ENCODE measurements around the gene P2RX3.

P2RX3 gene

DNA sequence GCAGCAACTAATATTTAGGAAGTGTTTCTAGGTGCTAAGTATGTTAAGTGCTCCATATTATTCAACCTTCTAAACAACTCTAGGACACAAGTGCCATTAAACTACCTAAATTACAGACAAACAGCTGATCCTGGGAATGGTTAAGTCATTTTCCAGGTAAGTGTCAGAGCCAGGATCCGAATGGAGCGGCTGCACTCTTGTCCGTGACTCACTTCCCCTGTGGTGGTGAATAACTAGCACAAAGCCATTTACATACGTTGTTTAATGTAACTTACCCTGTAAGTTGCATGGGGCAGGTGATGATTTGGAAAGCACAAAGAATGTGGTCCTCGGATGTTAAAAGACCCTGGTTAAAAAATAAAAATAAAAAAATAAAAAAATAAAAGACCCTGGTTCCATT lies 61.1 kb downstream of the P2RX3 start:
- ChIA-PET POLR2A (no interaction called here), CTCF (interaction anchor here (0.8 to 2.0 kb wide), 3 partner anchors 15 to 58 kb away, joined by 3 to 6 read pairs (median 3); no protein-coding TSS in a partner anchor)
- Histone ChIP-seq H3K36me3 (ENCODE audit: control insufficient read depth in 2 of 2, insufficient read depth in 1 of 2, low read length in 2 of 2) (no peaks in the 10 kb centered on the region), H3K4me3 (ENCODE audit: low read depth, low read length) (no peak overlapping the region), H3K9me3 (ENCODE audit: control insufficient read depth, insufficient read depth, low read depth, low read length) (no peaks in the 10 kb centered on the region), H3K27ac (ENCODE audit: extremely low read depth, low read depth, low read length) (no peak overlapping the region), H3K4me1 (ENCODE audit: control insufficient read depth, insufficient read depth, low read length) (no peaks in the 10 kb centered on the region)
- no peak for TF ChIP-seq ZNF302 (tag by site-specific recombination; IDR thresholded peaks at IDR 0.05; ENCODE audit: low read depth)
- TF ChIP-seq, protein P1, sequence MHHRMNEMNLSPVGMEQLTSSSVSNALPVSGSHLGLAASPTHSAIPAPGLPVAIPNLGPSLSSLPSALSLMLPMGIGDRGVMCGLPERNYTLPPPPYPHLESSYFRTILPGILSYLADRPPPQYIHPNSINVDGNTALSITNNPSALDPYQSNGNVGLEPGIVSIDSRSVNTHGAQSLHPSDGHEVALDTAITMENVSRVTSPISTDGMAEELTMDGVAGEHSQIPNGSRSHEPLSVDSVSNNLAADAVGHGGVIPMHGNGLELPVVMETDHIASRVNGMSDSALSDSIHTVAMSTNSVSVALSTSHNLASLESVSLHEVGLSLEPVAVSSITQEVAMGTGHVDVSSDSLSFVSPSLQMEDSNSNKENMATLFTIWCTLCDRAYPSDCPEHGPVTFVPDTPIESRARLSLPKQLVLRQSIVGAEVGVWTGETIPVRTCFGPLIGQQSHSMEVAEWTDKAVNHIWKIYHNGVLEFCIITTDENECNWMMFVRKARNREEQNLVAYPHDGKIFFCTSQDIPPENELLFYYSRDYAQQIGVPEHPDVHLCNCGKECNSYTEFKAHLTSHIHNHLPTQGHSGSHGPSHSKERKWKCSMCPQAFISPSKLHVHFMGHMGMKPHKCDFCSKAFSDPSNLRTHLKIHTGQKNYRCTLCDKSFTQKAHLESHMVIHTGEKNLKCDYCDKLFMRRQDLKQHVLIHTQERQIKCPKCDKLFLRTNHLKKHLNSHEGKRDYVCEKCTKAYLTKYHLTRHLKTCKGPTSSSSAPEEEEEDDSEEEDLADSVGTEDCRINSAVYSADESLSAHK (tag by site-specific recombination; IDR thresholded peaks at IDR 0.05), result no peak
- no peak for TF ChIP-seq ZBTB21 (tag by site-specific recombination; IDR thresholded peaks at IDR 0.05)
- TF ChIP-seq, protein P2, sequence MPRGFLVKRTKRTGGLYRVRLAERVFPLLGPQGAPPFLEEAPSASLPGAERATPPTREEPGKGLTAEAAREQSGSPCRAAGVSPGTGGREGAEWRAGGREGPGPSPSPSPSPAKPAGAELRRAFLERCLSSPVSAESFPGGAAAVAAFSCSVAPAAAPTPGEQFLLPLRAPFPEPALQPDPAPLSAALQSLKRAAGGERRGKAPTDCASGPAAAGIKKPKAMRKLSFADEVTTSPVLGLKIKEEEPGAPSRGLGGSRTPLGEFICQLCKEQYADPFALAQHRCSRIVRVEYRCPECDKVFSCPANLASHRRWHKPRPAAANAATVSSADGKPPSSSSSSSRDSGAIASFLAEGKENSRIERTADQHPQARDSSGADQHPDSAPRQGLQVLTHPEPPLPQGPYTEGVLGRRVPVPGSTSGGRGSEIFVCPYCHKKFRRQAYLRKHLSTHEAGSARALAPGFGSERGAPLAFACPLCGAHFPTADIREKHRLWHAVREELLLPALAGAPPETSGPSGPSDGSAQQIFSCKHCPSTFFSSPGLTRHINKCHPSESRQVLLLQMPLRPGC (tag by site-specific recombination; IDR thresholded peaks at IDR 0.05), result no peak
- no peak for TF ChIP-seq ZNF664 (tag by site-specific recombination; IDR thresholded peaks at IDR 0.05)
- TF ChIP-seq, protein P3, sequence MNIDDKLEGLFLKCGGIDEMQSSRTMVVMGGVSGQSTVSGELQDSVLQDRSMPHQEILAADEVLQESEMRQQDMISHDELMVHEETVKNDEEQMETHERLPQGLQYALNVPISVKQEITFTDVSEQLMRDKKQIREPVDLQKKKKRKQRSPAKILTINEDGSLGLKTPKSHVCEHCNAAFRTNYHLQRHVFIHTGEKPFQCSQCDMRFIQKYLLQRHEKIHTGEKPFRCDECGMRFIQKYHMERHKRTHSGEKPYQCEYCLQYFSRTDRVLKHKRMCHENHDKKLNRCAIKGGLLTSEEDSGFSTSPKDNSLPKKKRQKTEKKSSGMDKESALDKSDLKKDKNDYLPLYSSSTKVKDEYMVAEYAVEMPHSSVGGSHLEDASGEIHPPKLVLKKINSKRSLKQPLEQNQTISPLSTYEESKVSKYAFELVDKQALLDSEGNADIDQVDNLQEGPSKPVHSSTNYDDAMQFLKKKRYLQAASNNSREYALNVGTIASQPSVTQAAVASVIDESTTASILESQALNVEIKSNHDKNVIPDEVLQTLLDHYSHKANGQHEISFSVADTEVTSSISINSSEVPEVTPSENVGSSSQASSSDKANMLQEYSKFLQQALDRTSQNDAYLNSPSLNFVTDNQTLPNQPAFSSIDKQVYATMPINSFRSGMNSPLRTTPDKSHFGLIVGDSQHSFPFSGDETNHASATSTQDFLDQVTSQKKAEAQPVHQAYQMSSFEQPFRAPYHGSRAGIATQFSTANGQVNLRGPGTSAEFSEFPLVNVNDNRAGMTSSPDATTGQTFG (tag by site-specific recombination; IDR thresholded peaks at IDR 0.05; ENCODE audit: borderline replicate concordance), result no peak
- TF ChIP-seq ZNF133 (tag by site-specific recombination; IDR thresholded peaks at IDR 0.05), result no peak
- no peak for TF ChIP-seq ZNF777 (tag by site-specific recombination; IDR thresholded peaks at IDR 0.05; ENCODE audit: borderline replicate concordance)
- no peak for TF ChIP-seq ZSCAN16 (tag by site-specific recombination; IDR thresholded peaks at IDR 0.05)
- TF ChIP-seq ZNF211 (tag by site-specific recombination; IDR thresholded peaks at IDR 0.05; ENCODE audit: low read depth), result no peak
- TF ChIP-seq ZNF341 (tag by site-specific recombination; IDR thresholded peaks at IDR 0.05; ENCODE audit: low read depth), result no peak

DNA sequence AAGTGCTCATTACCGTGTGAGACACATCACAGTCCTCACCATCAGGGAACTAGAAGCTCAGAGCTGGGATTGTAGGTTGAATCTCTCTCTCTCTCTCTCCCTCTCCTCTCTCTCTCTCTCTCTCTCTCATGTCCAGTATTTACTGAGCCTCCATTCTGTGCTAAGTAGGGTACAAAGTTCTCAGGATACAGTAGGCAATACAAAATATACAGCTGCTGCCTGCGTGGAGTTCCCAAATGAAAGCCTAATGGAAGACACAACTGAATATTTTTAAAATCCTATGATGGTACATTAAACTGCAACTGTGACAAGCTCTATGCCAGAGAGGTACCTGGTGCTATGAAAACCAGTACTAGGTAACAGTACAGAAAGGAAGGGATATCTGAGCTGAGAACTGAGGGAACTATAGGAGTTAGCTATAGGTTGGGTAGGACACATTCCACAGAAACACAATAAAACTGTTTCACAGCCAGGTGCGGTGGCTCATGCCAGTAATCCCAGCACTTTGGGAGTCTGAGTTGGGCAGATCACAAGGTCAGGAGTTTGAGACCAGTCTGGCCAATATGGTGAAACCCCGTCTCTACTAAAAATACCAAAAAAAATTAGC lies 61.9 kb downstream of the P2RX3 start:
- no peak overlapping the region for H3K27ac ChIP-seq (ENCODE audit: extremely low read depth, low read depth, low read length)
- CTCF ChIA-PET, result interaction anchor here (0.6 to 2.0 kb wide), 5 partner anchors 17 to 93 kb away, joined by 3 to 7 read pairs (median 3); no protein-coding TSS in a partner anchor
- no peaks in the 10 kb centered on the region for H3K4me1 ChIP-seq (ENCODE audit: control insufficient read depth, insufficient read depth, low read length)
- H3K4me3 ChIP-seq (ENCODE audit: low read depth, low read length), result no peak overlapping the region
- POLR2A ChIA-PET, result no interaction called here
- H3K36me3 ChIP-seq (ENCODE audit: control insufficient read depth in 2 of 2, insufficient read depth in 1 of 2, low read length in 2 of 2), result no peaks in the 10 kb centered on the region
- no peaks in the 10 kb centered on the region for H3K9me3 ChIP-seq (ENCODE audit: control insufficient read depth, insufficient read depth, low read depth, low read length)
- TF ChIP-seq ZNF24 (tag by site-specific recombination; IDR thresholded peaks at IDR 0.05) (no peak), IKZF3 (tag by site-specific recombination; IDR thresholded peaks at IDR 0.05) (no peak), ZNF48 (tag by site-specific recombination; IDR thresholded peaks at IDR 0.05) (no peak), TCF7L2 (IDR thresholded peaks at IDR 0.05; ENCODE audit: borderline replicate concordance, low read depth, low read length) (no peak), ZNF169 (tag by site-specific recombination; IDR thresholded peaks at IDR 0.05) (no peak), RBAK (tag by site-specific recombination; IDR thresholded peaks at IDR 0.05) (no peak)
- TF ChIP-seq, protein P4, sequence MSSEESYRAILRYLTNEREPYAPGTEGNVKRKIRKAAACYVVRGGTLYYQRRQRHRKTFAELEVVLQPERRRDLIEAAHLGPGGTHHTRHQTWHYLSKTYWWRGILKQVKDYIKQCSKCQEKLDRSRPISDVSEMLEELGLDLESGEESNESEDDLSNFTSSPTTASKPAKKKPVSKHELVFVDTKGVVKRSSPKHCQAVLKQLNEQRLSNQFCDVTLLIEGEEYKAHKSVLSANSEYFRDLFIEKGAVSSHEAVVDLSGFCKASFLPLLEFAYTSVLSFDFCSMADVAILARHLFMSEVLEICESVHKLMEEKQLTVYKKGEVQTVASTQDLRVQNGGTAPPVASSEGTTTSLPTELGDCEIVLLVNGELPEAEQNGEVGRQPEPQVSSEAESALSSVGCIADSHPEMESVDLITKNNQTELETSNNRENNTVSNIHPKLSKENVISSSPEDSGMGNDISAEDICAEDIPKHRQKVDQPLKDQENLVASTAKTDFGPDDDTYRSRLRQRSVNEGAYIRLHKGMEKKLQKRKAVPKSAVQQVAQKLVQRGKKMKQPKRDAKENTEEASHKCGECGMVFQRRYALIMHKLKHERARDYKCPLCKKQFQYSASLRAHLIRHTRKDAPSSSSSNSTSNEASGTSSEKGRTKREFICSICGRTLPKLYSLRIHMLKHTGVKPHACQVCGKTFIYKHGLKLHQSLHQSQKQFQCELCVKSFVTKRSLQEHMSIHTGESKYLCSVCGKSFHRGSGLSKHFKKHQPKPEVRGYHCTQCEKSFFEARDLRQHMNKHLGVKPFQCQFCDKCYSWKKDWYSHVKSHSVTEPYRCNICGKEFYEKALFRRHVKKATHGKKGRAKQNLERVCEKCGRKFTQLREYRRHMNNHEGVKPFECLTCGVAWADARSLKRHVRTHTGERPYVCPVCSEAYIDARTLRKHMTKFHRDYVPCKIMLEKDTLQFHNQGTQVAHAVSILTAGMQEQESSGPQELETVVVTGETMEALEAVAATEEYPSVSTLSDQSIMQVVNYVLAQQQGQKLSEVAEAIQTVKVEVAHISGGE (tag by site-specific recombination; conservative IDR thresholded peaks at IDR 0.05; ENCODE audit: low read depth), result no peak
- TF ChIP-seq, protein P2 (tag by site-specific recombination; IDR thresholded peaks at IDR 0.05), result no peak
- TF ChIP-seq, protein P5, sequence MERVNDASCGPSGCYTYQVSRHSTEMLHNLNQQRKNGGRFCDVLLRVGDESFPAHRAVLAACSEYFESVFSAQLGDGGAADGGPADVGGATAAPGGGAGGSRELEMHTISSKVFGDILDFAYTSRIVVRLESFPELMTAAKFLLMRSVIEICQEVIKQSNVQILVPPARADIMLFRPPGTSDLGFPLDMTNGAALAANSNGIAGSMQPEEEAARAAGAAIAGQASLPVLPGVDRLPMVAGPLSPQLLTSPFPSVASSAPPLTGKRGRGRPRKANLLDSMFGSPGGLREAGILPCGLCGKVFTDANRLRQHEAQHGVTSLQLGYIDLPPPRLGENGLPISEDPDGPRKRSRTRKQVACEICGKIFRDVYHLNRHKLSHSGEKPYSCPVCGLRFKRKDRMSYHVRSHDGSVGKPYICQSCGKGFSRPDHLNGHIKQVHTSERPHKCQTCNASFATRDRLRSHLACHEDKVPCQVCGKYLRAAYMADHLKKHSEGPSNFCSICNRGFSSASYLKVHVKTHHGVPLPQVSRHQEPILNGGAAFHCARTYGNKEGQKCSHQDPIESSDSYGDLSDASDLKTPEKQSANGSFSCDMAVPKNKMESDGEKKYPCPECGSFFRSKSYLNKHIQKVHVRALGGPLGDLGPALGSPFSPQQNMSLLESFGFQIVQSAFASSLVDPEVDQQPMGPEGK (tag by site-specific recombination; IDR thresholded peaks at IDR 0.05), result no peak
